Activated CD4-positive, alpha-beta memory T cell treated with anti-CD3 and anti-CD28 coated beads, Interleukin-2, amount 10 ng/mL, durations not matched to agents 7 days and 5 days (primary cell): Measurements from ENCODE around the gene UNC13D. TPM values are rescaled to one million over a fixed set of nuclear protein-coding genes. Genes with fewer than 3 reads are reported as not detected.

Source experiments
- CTCF ChIA-PET: fragments of 350-600 bp; sonication (Branson Sonifier 250); formaldehyde crosslinking; loops from one replicate; lab custom pipeline; 2021; ENCODE audit warnings: antibody characterized with exemption, inconsistent platforms; lab: Charles Lee
- POLR2A ChIA-PET: fragments of 350-600 bp; sonication (Branson Sonifier 250); formaldehyde crosslinking; loops from one replicate; lab custom pipeline; 2021; ENCODE audit warnings: antibody characterized with exemption; lab: Charles Lee
- DNase-seq: peaks from one replicate; pipeline ENCODE4 v3.0.0-alpha.2; 2020
- H3K27ac Mint-ChIP-seq: one replicate; pipeline ENCODE4 v1.8.0; 2021; ENCODE audit warnings: mild to moderate bottlenecking, mixed read lengths
- H3K27me3 Mint-ChIP-seq: one replicate; pipeline ENCODE4 v1.8.0; 2021; ENCODE audit warnings: mixed read lengths
- H3K36me3 Mint-ChIP-seq: one replicate; pipeline ENCODE4 v1.8.0; 2021; ENCODE audit warnings: low read depth, mixed read lengths
- H3K4me1 Mint-ChIP-seq: one replicate; pipeline ENCODE4 v1.8.0; 2021; ENCODE audit warnings: mixed read lengths
- H3K4me3 Mint-ChIP-seq: one replicate; pipeline ENCODE4 v1.8.0; 2021; ENCODE audit warnings: mild to moderate bottlenecking, mixed read lengths
- H3K9me3 Mint-ChIP-seq: one replicate; pipeline ENCODE4 v1.8.0; 2021; ENCODE audit warnings: mixed read lengths
- total RNA-seq, 2 experiments: library from RNA; stranded (reverse); gene quantifications; one replicate each; pipeline ENCODE4 v1.2.3, GENCODE V29; 2021

UNC13D gene
- total RNA-seq, 2 experiments from 2014 or later: 179 to 190 TPM

- H3K27ac Mint-ChIP-seq: no peak overlapping the region
- peaks cover 32% of the 10 kb centered on the region for H3K4me1 Mint-ChIP-seq
- H3K36me3 Mint-ChIP-seq: peaks cover 50% of the 10 kb centered on the region
- no peaks in the 10 kb centered on the region for H3K9me3 Mint-ChIP-seq
- no peak for DNase-seq
- CTCF ChIA-PET: interaction anchor here (0.7 to 6.9 kb wide), 11 partner anchors 11 to 159 kb away, joined by 3 to 85 read pairs (median 4); partner anchors contain the start of genes GALK1, TRIM47 and WBP2
- POLR2A ChIA-PET: interaction anchor here (0.8 to 8.7 kb wide), 8 partner anchors 8 to 70 kb away, joined by 3 to 87 read pairs (median 40); partner anchors contain the start of genes TRIM47, UNK and WBP2
- no peaks in the 10 kb centered on the region for H3K27me3 Mint-ChIP-seq
- no peak overlapping the region for H3K4me3 Mint-ChIP-seq
These were observed 2.7 kb upstream of the UNC13D start for GRCh38 chr17:75846692-75847613.

GRCh38 chr17:75845933-75846691 lies 1.9 kb upstream of the UNC13D start:
- no peak for DNase-seq
- CTCF ChIA-PET: interaction anchor here (0.8 to 6.9 kb wide), 10 partner anchors 12 to 159 kb away, joined by 3 to 85 read pairs (median 4); partner anchors contain the start of genes TRIM65, UNK and WBP2
- peak overlapping the region; percentile 43 for H3K4me3 Mint-ChIP-seq
- POLR2A ChIA-PET: interaction anchor here (1.6 to 8.7 kb wide), 8 partner anchors 9 to 179 kb away, joined by 7 to 87 read pairs (median 40); partner anchors contain the start of genes RECQL5, SAP30BP, TRIM65 and UNK
- H3K36me3 Mint-ChIP-seq: peaks cover 45% of the 10 kb centered on the region
- no peaks in the 10 kb centered on the region for H3K27me3 Mint-ChIP-seq
- H3K9me3 Mint-ChIP-seq: no peaks in the 10 kb centered on the region
- H3K27ac Mint-ChIP-seq: peak overlapping the region; percentile 81
- H3K4me1 Mint-ChIP-seq: peaks cover 31% of the 10 kb centered on the region

- Mint-ChIP-seq H3K27ac (peak overlapping the region; percentile 81), H3K4me1 (peaks cover 33% of the 10 kb centered on the region), H3K4me3 (peak overlapping the region; percentile 56), H3K36me3 (peaks cover 45% of the 10 kb centered on the region), H3K27me3 (no peaks in the 10 kb centered on the region), H3K9me3 (no peaks in the 10 kb centered on the region)
- ChIA-PET POLR2A (interaction anchor here (1.2 to 8.7 kb wide), 13 partner anchors 10 to 178 kb away, joined by 4 to 87 read pairs (median 13); partner anchors contain the start of genes RECQL5, SAP30BP, TRIM65 and UNK), CTCF (interaction anchor here (0.8 to 6.9 kb wide), 9 partner anchors 13 to 161 kb away, joined by 3 to 85 read pairs (median 4); partner anchors contain the start of genes TRIM65, UNK and WBP2)
- peak; percentile 72 for DNase-seq
These were observed 981 bp upstream of the UNC13D start for GRCh38 chr17:75845058-75845711.

DNA sequence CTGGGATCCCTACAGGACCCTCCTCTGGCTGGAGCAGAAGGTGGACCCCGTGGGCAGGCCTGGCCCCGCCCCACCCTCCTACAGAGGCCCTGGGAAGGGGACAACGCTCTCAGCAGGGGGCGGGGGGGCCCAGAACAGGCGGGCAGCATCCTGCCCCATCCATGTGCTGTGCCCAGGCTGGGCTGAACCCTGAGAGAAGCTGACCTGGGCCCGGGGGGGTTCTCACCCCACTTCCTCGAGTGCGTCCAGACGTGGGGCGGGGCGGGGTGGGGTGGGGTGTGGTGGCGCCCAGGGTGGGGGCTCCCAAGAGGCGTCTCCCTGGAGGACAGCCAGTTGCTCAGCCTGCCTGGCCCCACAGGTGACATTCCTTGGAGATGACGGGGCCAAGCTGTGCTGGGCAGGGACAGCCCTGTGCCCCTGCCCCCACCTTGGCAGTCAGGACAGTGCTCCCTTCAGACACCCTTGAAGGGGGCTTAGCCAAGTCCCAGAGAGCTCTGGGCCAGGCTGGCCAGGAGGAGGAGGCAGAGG lies 390 bp upstream of the UNC13D start:
- DNase-seq: no peak
- POLR2A ChIA-PET: interaction anchor here (1.2 to 8.7 kb wide), 15 partner anchors 10 to 388 kb away, joined by 3 to 87 read pairs (median 11); partner anchors contain the start of genes RECQL5, SAP30BP, TMEM94 and TRIM65
- Mint-ChIP-seq H3K4me3 (peak overlapping the region; percentile 97), H3K4me1 (peaks cover 34% of the 10 kb centered on the region), H3K36me3 (peaks cover 48% of the 10 kb centered on the region), H3K9me3 (no peaks in the 10 kb centered on the region), H3K27ac (peak overlapping the region; percentile 96), H3K27me3 (no peaks in the 10 kb centered on the region)
- CTCF ChIA-PET: interaction anchor here (0.5 to 6.9 kb wide), 14 partner anchors 13 to 222 kb away, joined by 3 to 85 read pairs (median 6); partner anchors contain the start of genes GALK1, UNK and WBP2

DNA sequence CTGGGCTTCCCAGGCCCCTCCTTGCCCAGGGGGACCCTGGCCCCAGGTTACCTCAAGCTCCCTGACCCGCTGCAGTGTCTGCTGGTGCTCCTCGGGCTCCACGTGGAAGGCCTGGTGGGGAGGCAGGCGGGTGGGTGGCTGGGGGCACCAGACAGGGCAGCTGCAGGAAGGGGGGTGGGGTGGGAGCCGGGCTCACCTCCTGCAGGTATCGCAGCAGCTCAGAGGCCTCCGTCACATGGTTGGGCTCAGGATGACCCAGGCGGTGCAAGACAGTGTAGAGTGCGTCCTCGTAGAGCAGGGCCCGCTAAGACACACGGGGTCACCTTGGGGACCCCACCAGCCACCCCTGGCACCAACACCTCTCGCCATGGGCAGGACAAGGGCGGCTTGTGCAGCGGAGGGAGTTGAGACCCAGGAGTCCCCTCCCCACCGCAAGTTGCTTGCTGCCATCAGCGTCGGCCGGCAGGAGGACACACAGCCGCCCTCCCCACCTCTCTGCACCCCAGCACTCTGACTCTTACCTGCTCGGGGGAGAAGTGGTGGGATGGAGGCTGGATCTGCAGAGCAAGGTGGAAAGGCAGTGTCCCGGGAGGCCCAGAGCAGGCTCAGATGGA lies 1.1 kb downstream of the UNC13D start:
- ChIA-PET CTCF (interaction anchor here (0.6 to 6.9 kb wide), 10 partner anchors 10 to 139 kb away, joined by 3 to 85 read pairs (median 5); partner anchors contain the start of genes TRIM65 and WBP2), POLR2A (interaction anchor here (0.6 to 8.7 kb wide), 17 partner anchors 9 to 387 kb away, joined by 3 to 87 read pairs (median 7); partner anchors contain the start of genes GALK1, MRPL38, TMEM94 and TRIM65)
- no peaks in the 10 kb centered on the region for H3K27me3 Mint-ChIP-seq
- peaks cover 29% of the 10 kb centered on the region for H3K4me1 Mint-ChIP-seq
- H3K27ac Mint-ChIP-seq: peak overlapping the region; percentile 96
- H3K36me3 Mint-ChIP-seq: peaks cover 52% of the 10 kb centered on the region
- DNase-seq: peak; percentile 46
- peak overlapping the region; percentile 97 for H3K4me3 Mint-ChIP-seq
- H3K9me3 Mint-ChIP-seq: no peaks in the 10 kb centered on the region

DNA sequence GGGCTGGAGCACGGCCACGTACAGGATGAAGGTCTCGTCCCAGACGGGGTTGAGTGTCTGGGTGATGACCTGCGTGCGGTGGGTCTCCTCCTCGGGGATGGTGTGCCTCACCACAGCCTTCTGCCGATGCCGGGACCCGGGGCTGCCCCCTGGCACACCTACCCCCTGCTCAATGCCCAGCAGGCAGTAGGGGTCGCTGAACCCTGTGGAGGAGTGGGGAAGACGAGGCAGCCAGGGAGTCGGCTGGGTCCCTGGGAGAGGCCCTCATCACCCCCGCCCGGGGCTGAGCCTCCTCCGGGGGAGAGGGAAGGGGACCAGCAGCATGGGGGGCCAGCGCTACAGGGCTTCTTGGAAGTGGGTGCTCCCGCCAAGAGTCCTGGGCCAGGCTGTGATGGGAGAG lies 1.8 kb downstream of the UNC13D start:
- Mint-ChIP-seq H3K27ac (no peak overlapping the region), H3K4me3 (peak overlapping the region; percentile 97), H3K36me3 (peaks cover 51% of the 10 kb centered on the region), H3K4me1 (peaks cover 27% of the 10 kb centered on the region), H3K9me3 (no peaks in the 10 kb centered on the region), H3K27me3 (no peaks in the 10 kb centered on the region)
- CTCF ChIA-PET: interaction anchor here (1.8 to 6.9 kb wide), 3 partner anchors 16 to 89 kb away, joined by 5 to 85 read pairs (median 7); partner anchors contain the start of gene WBP2
- DNase-seq: no peak
- POLR2A ChIA-PET: interaction anchor here (0.6 to 8.7 kb wide), 11 partner anchors 8 to 77 kb away, joined by 3 to 87 read pairs (median 18); partner anchors contain the start of genes GALK1, TRIM65, UNK and WBP2

DNA sequence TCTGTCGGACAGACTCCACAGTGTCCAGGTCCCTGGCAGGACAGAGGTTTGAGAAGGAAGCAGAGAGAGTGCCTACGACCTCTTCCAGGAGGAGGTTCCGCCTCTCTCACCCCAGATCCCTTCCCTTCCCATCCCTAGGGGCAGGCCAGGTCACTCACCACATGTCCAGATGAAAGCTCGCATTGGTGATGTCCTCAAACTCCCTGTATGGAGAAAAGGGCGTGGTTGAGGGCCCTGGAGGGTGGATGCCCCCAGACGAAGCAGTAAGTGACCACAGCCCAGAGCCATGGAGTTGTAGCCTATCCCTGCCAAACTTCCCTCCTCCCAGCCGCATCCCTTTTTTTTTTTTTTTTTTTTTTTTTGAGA lies 3.4 kb downstream of the UNC13D start:
- Mint-ChIP-seq H3K27ac (peak overlapping the region; percentile 21), H3K27me3 (no peaks in the 10 kb centered on the region), H3K4me3 (no peak overlapping the region), H3K9me3 (no peaks in the 10 kb centered on the region), H3K36me3 (peaks cover 42% of the 10 kb centered on the region), H3K4me1 (peaks cover 28% of the 10 kb centered on the region)
- ChIA-PET POLR2A (interaction anchor here (2.1 kb wide), 1 partner anchor 8 kb away, joined by 5 read pairs; no protein-coding TSS in a partner anchor), CTCF (interaction anchor here (1.0 kb wide), 1 partner anchor 87 kb away, joined by 3 read pairs; no protein-coding TSS in a partner anchor)
- no peak for DNase-seq

GRCh38 chr17:75839942-75840798 lies 4.0 kb downstream of the UNC13D start:
- no peak for DNase-seq
- CTCF ChIA-PET: interaction anchor here (1.0 kb wide), 1 partner anchor 87 kb away, joined by 3 read pairs; no protein-coding TSS in a partner anchor
- POLR2A ChIA-PET: interaction anchor here (0.6 to 2.1 kb wide), 2 partner anchors 8 to 63 kb away, joined by 3 to 5 read pairs; no protein-coding TSS in a partner anchor
- Mint-ChIP-seq H3K27ac (no peak overlapping the region), H3K27me3 (no peaks in the 10 kb centered on the region), H3K4me3 (no peak overlapping the region), H3K4me1 (peaks cover 24% of the 10 kb centered on the region), H3K9me3 (no peaks in the 10 kb centered on the region), H3K36me3 (peaks cover 39% of the 10 kb centered on the region)

DNA sequence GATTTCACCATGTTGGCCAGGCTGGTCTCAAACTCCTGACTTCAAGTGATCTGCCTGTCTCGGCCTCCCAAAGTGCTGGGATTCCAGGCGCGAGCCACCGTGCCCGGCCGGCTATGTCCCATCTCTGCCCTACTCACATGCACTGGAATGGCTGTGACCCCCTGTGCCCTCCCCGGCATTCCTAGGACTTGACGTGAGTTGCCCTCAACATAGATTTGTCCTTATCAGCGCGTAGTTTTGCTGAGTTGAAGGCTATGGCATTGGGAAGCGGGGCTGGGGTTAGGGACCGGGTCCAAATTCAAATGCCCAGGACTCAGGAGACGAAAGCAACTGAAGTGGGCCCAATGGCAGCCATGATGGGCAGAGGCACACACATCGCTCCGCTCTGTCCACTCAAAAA lies 5.8 kb downstream of the UNC13D start:
- POLR2A ChIA-PET: interaction anchor here (1.0 kb wide), 1 partner anchor 9 kb away, joined by 5 read pairs; no protein-coding TSS in a partner anchor

GRCh38 chr17:75837899-75838298 lies 6.3 kb downstream of the UNC13D start:
- CTCF ChIA-PET: interaction anchor here (1.4 kb wide), 1 partner anchor 84 kb away, joined by 4 read pairs; no protein-coding TSS in a partner anchor

More for the DNA sequence above, 5.8 kb downstream of the UNC13D start:
- Mint-ChIP-seq H3K27ac (no peak overlapping the region), H3K36me3 (peaks cover 55% of the 10 kb centered on the region), H3K4me1 (peaks cover 33% of the 10 kb centered on the region), H3K9me3 (no peaks in the 10 kb centered on the region), H3K4me3 (no peak overlapping the region), H3K27me3 (no peaks in the 10 kb centered on the region)
- CTCF ChIA-PET: no interaction called here
- no peak for DNase-seq

More at GRCh38 chr17:75837899-75838298, 6.3 kb downstream of the UNC13D start:
- peaks cover 56% of the 10 kb centered on the region for H3K36me3 Mint-ChIP-seq
- DNase-seq: no peak
- H3K27ac Mint-ChIP-seq: no peak overlapping the region
- no peaks in the 10 kb centered on the region for H3K27me3 Mint-ChIP-seq
- H3K4me3 Mint-ChIP-seq: no peak overlapping the region
- H3K4me1 Mint-ChIP-seq: peaks cover 39% of the 10 kb centered on the region
- POLR2A ChIA-PET: no interaction called here
- H3K9me3 Mint-ChIP-seq: no peaks in the 10 kb centered on the region
